ENCODE data around the gene GGA3. TPM values are rescaled to one million over a fixed set of nuclear protein-coding genes. Genes with fewer than 3 reads are reported as not detected.

Gene GGA3
- polyA plus RNA-seq, 1 donor from 2014 or later, result 15.7 TPM

GRCh38 chr17:75245011-75245410 is 16.4 kb downstream of the GGA3 start:
- Histone ChIP-seq H3K9me2 (ENCODE audit: insufficient read depth, low read length) (no peaks in the 10 kb centered on the region), H3K79me2 (replicated peaks; ENCODE audit: insufficient read depth, low read length) (peaks cover 2% of the 10 kb centered on the region), H3K27me3 (ENCODE audit: insufficient read depth, low read depth, low read length) (no peaks in the 10 kb centered on the region), H3K9ac (ENCODE audit: low read length) (no peak overlapping the region), H4K20me1 (ENCODE audit: insufficient read depth) (no peaks in the 10 kb centered on the region), H3K27ac (ENCODE audit: low read length) (no peak overlapping the region), H2AFZ (ENCODE audit: low read depth, low read length) (no peak overlapping the region), H3F3A (ENCODE audit: insufficient read depth, low read length, poor library complexity, severe bottlenecking) (no peaks in the 10 kb centered on the region), H3K36me3 (ENCODE audit: insufficient read depth, low read length) (no peaks in the 10 kb centered on the region), H3K4me2 (ENCODE audit: low read length) (no peak overlapping the region), H3K4me3 (ENCODE audit: low read length) (no peak overlapping the region), H3K9me3 (ENCODE audit: low read length) (no peaks in the 10 kb centered on the region)
- TF ChIP-seq CTCF (IDR thresholded peaks at IDR 0.05; ENCODE audit: poor library complexity, severe bottlenecking) (no peak), EZH2 (IDR thresholded peaks at IDR 0.05; ENCODE audit: borderline replicate concordance, insufficient read depth, low read length, poor library complexity, severe bottlenecking) (no peak), RAD21 (conservative IDR thresholded peaks at IDR 0.05) (no peak), TAF1 (IDR thresholded peaks at IDR 0.05; ENCODE audit: low read depth) (no peak), REST (IDR thresholded peaks at IDR 0.05; ENCODE audit: borderline replicate concordance) (no peak), MXI1 (conservative IDR thresholded peaks at IDR 0.05; ENCODE audit: poor library complexity, severe bottlenecking) (no peak), POLR2AphosphoS5 (IDR thresholded peaks at IDR 0.05) (no peak), EP300 (conservative IDR thresholded peaks at IDR 0.05; ENCODE audit: poor library complexity, severe bottlenecking) (no peak), SMC3 (conservative IDR thresholded peaks at IDR 0.05; ENCODE audit: poor library complexity) (no peak)

- Histone ChIP-seq H4K20me1 (ENCODE audit: insufficient read depth) (no peaks in the 10 kb centered on the region), H3K79me2 (replicated peaks; ENCODE audit: insufficient read depth, low read length) (no peaks in the 10 kb centered on the region), H3K4me2 (ENCODE audit: low read length) (no peak overlapping the region)
Measured at GRCh38 chr17:75244133-75244866, 17.1 kb downstream of the GGA3 start.

More at GRCh38 chr17:75244133-75244866, 17.1 kb downstream of the GGA3 start:
- no peaks in the 10 kb centered on the region for H3K9me3 ChIP-seq (ENCODE audit: low read length)
- TF ChIP-seq CTCF (IDR thresholded peaks at IDR 0.05; ENCODE audit: poor library complexity, severe bottlenecking) (no peak), MXI1 (conservative IDR thresholded peaks at IDR 0.05; ENCODE audit: poor library complexity, severe bottlenecking) (no peak), RAD21 (conservative IDR thresholded peaks at IDR 0.05) (no peak), EP300 (conservative IDR thresholded peaks at IDR 0.05; ENCODE audit: poor library complexity, severe bottlenecking) (no peak), TAF1 (IDR thresholded peaks at IDR 0.05; ENCODE audit: low read depth) (no peak)
- no peaks in the 10 kb centered on the region for H3K27me3 ChIP-seq (ENCODE audit: insufficient read depth, low read depth, low read length)
- no peak overlapping the region for H3K27ac ChIP-seq (ENCODE audit: low read length)
- no peaks in the 10 kb centered on the region for H3K9me2 ChIP-seq (ENCODE audit: insufficient read depth, low read length)
- no peak overlapping the region for H3K4me3 ChIP-seq (ENCODE audit: low read length)
- no peaks in the 10 kb centered on the region for H3K36me3 ChIP-seq (ENCODE audit: insufficient read depth, low read length)
- no peak overlapping the region for H3K9ac ChIP-seq (ENCODE audit: low read length)
- H2AFZ ChIP-seq (ENCODE audit: low read depth, low read length), result no peak overlapping the region
- H3F3A ChIP-seq (ENCODE audit: insufficient read depth, low read length, poor library complexity, severe bottlenecking), result no peaks in the 10 kb centered on the region

All from neural cell (in vitro differentiated cells).